ENCODE data around the gene BBC3. TPM values are rescaled to one million over a fixed set of nuclear protein-coding genes. Genes with fewer than 3 reads are reported as not detected.

BBC3 gene
- total RNA-seq, 1 donor from 2014 or later, result 3.6 TPM

- DNase-seq (ENCODE audit: low spot score), result no peak
Measured at GRCh38 chr19:47232422-47233211, 1.6 kb upstream of the BBC3 start.

GRCh38 chr19:47231215-47232054 lies 436 bp upstream of the BBC3 start:
- peak; percentile 96 for DNase-seq (ENCODE audit: low spot score)

GRCh38 chr19:47230054-47230920 lies 712 bp downstream of the BBC3 start:
- DNase-seq (ENCODE audit: low spot score), result peak; percentile 92

- no peak for DNase-seq (ENCODE audit: low spot score)
Measured at GRCh38 chr19:47229676-47230053, 1.3 kb downstream of the BBC3 start.

GRCh38 chr19:47228937-47229675 lies 1.9 kb downstream of the BBC3 start:
- DNase-seq (ENCODE audit: low spot score), result no peak

- DNase-seq (ENCODE audit: low spot score), result no peak
Measured at GRCh38 chr19:47228168-47228936, 2.6 kb downstream of the BBC3 start.

GRCh38 chr19:47227352-47228167 lies 3.4 kb downstream of the BBC3 start:
- peak; percentile 96 for DNase-seq (ENCODE audit: low spot score)

- no peak for DNase-seq (ENCODE audit: low spot score)
Measured at GRCh38 chr19:47226426-47227351, 4.3 kb downstream of the BBC3 start.

- peak; percentile 97 for DNase-seq (ENCODE audit: low spot score)
Measured at GRCh38 chr19:47225746-47226425, 5.1 kb downstream of the BBC3 start.

- no peak for DNase-seq (ENCODE audit: low spot score)
Measured at GRCh38 chr19:47221890-47222289, 9.1 kb downstream of the BBC3 start.

GRCh38 chr19:47221080-47221841 lies 9.7 kb downstream of the BBC3 start:
- no peak for DNase-seq (ENCODE audit: low spot score)

GRCh38 chr19:47215581-47215980 lies 15.4 kb downstream of the BBC3 start:
- no peak for DNase-seq (ENCODE audit: low spot score)

GRCh38 chr19:47210689-47211316 lies 20.2 kb downstream of the BBC3 start:
- DNase-seq (ENCODE audit: low spot score), result no peak

- no peak for DNase-seq (ENCODE audit: low spot score)
Measured at GRCh38 chr19:47210180-47210490, 20.9 kb downstream of the BBC3 start.

GRCh38 chr19:47209319-47210179 lies 21.4 kb downstream of the BBC3 start:
- DNase-seq (ENCODE audit: low spot score), result no peak
